GM10248 (cell line): Measurements from ENCODE around the gene SH3PXD2A.

Source experiments
- CTCF ChIA-PET: fragments of 300-600 bp; sonication (Branson Sonifier 250); formaldehyde crosslinking; extraction: SDS; loops from one replicate; lab custom pipeline; 2021; ENCODE audit warnings: antibody characterized with exemption; lab: Yijun Ruan, JAX
- POLR2A ChIA-PET: fragments of 350-650 bp; sonication (Branson Sonifier 250); formaldehyde crosslinking; extraction: SDS; loops from one replicate; lab custom pipeline; 2020; ENCODE audit warnings: antibody characterized with exemption; lab: Yijun Ruan, JAX
- DNase-seq: peaks from one replicate; pipeline ENCODE4 v3.0.0; 2012; ENCODE audit errors: extremely low spot score
- CTCF ChIP-seq: IDR thresholded peaks from 2 replicates; pipeline ENCODE4 v1.5.1; 2012; ENCODE audit warnings: mild to moderate bottlenecking, low read depth; ENCODE audit errors: extremely low read depth, missing control alignments, control extremely low read depth

SH3PXD2A gene

DNA sequence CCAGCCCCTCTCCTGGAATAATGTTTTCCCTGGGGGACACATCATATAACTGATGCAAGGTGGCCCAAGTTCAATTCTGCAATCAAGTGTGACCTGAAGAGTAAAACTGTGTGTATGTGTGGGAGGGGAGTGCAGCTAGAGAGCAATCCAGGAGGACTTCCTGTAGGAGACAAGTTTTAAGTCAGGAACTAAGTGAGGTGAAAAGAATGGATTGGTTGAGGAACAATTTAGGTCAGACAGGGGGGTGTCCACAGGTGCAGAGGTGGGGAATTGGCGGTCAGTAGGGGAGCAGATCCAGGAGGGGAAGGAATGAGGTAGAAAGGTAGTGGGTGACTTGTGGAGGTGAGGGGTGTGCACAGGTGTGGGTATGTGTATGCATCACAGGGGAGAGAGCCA lies 279.3 kb downstream of the SH3PXD2A start:
- TF ChIP-seq CTCF = no peak
- POLR2A ChIA-PET = no interaction called here
- CTCF ChIA-PET = interaction anchor here (1.1 to 2.4 kb wide), 3 partner anchors 11 to 29 kb away, joined by 3 to 13 read pairs (median 3); no protein-coding TSS in a partner anchor
- no peak for DNase-seq

GRCh38 chr10:103575416-103576075 lies 279.8 kb downstream of the SH3PXD2A start:
- ChIA-PET POLR2A (no interaction called here), CTCF (interaction anchor here (1.1 to 2.4 kb wide), 3 partner anchors 11 to 30 kb away, joined by 3 to 13 read pairs (median 3); no protein-coding TSS in a partner anchor)
- no peak for TF ChIP-seq CTCF

GRCh38 chr10:103574097-103575061 lies 281.0 kb downstream of the SH3PXD2A start:
- ChIA-PET CTCF (no interaction called here), POLR2A (no interaction called here)
- no peak for TF ChIP-seq CTCF
- DNase-seq = no peak

More at GRCh38 chr10:103575416-103576075, 279.8 kb downstream of the SH3PXD2A start:
- DNase-seq = no peak

DNA sequence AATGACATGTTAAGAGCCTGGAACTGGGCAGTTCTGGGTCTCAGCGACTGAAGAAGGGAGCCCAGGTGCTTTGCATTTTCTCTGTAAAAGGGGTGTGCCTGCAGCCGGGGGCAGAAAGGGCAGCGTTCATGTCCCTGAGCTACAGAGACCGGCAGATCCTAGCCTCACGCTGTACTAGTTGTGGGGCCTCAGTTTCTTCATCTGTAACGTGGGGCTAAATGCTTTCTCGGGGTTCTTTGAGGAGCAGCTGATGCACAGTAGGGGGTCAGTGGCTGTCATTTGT lies 282.2 kb downstream of the SH3PXD2A start:
- TF ChIP-seq CTCF = no peak
- POLR2A ChIA-PET = no interaction called here
- CTCF ChIA-PET = interaction anchor here (0.8 to 1.6 kb wide), 2 partner anchors 14 to 20 kb away, joined by 3 read pairs; no protein-coding TSS in a partner anchor
- no peak for DNase-seq

DNA sequence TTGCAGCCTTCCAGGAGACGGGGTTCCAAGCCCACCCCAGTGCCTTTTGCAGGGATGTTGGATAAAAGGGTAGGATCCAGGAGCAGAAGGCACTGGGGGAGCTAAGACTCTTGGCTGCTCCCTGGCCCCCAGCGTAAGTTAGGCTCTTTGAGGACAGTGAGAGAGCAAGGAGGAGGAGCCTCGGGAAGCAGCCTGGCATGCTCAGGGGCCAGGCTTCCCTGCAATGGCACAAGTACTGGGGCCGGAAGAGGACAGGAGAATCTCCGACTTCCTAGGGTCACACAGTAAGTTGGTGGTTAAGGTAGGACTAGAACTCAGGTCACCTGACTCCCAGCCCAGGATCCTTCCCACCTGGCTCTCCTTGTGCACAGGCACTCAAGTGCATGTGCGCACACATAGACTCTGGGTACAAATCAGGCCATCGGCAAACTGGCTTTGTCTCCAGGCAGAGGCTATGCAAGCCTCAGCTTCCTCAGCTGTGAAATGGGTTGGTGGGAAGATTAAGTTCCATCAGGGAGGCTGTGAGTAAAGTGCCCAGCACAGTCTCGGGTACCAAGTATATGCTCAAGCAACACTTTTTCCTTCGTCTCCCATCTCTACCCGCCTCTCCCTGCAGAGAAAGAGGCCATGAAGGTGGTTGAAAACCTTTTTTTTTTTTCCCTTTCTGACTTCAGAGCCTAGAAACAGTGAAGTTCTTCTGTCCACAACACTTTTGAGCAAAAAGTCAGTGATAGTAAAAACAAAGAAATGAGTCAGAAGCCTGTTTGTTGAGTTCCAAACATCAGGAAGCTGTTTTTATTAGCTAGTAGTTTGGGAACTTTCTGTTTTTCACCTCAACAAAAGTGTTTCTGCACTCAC lies 282.8 kb downstream of the SH3PXD2A start:
- POLR2A ChIA-PET = no interaction called here
- no peak for DNase-seq
- CTCF ChIA-PET = interaction anchor here (0.8 to 1.6 kb wide), 2 partner anchors 15 to 20 kb away, joined by 3 read pairs; no protein-coding TSS in a partner anchor
- no peak for TF ChIP-seq CTCF

GRCh38 chr10:103571656-103571975 lies 283.8 kb downstream of the SH3PXD2A start:
- ChIA-PET POLR2A (no interaction called here), CTCF (no interaction called here)
- TF ChIP-seq CTCF = no peak
- no peak for DNase-seq
